22Rv1 (cell line): ENCODE results near the gene CDC42BPG.

Experiments
- ZFX ChIP-seq: fragments of 450-650 bp; IDR thresholded peaks from 2 replicates; pipeline ENCODE4 v1.6.1; 2017; ENCODE audit warnings: antibody characterized with exemption, borderline replicate concordance
- TF ChIP-seq, protein P1 (sequence below): fragments of 450-650 bp; IDR thresholded peaks from 2 replicates; pipeline ENCODE4 v1.5.1; 2017; ENCODE audit warnings: mild to moderate bottlenecking

DNA sequence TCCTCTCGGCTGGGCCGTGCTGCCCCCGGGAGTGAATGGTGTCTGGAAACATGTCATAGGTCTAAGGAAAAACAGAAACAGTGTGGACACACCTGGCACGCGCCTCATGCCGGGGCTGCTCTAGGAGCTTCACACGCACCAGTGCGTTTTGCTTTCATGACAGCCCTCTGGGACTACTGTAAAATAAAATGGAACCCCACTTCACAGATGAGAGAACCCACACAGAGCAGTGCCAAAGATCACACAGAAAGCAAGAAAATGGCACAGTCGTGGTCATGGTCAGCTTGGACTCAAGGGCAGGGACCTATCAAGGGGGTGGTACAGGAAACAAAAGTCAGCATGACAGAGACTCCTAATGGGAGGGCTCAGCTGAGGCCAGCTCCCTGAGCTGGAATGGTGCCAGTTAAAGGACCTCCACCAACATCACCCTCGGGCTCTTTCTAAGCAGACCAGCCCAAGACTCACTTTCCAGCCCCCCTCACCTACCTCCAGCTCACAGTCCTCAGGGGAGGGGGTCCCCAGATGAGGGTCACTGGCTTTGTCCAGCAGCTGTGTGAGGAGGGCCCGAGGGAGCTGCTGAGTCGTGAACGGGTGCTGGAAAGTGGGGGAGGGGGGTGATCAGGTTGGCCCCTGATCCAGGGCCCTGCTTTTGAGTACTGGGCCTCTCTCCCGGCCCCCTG is 44.7 kb downstream of the CDC42BPG start:
- TF ChIP-seq, protein P1, sequence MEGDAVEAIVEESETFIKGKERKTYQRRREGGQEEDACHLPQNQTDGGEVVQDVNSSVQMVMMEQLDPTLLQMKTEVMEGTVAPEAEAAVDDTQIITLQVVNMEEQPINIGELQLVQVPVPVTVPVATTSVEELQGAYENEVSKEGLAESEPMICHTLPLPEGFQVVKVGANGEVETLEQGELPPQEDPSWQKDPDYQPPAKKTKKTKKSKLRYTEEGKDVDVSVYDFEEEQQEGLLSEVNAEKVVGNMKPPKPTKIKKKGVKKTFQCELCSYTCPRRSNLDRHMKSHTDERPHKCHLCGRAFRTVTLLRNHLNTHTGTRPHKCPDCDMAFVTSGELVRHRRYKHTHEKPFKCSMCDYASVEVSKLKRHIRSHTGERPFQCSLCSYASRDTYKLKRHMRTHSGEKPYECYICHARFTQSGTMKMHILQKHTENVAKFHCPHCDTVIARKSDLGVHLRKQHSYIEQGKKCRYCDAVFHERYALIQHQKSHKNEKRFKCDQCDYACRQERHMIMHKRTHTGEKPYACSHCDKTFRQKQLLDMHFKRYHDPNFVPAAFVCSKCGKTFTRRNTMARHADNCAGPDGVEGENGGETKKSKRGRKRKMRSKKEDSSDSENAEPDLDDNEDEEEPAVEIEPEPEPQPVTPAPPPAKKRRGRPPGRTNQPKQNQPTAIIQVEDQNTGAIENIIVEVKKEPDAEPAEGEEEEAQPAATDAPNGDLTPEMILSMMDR, result no peak
- no peak for TF ChIP-seq ZFX
